Thoracic aorta (tissue), 2 donors: ENCODE measurements around the gene SSH2. TPM values are rescaled to one million over a fixed set of nuclear protein-coding genes. Genes with fewer than 3 reads are reported as not detected.
A peak's percentile ranks its signal among the peaks of the same experiment; 100 is the strongest.

Experiments
- ATAC-seq: fragments of 150-250 bp; one replicate; pipeline ENCODE4 v1.8.0; 2017; ENCODE audit warnings: low read depth; ENCODE audit not compliant: insufficient number of reproducible peaks, low FRiP score
- DNase-seq: peaks from one replicate; pipeline ENCODE4 v3.0.0-alpha.2; 2020; ENCODE audit warnings: low spot score
- H3K27ac ChIP-seq, 2 donors: fragments of 200-600 bp; sonication (generic); 1 replicate in 1 of 2; 2 replicates in 1 of 2; pipeline ENCODE4 v1.5.1; 2016; ENCODE audit warnings: mild to moderate bottlenecking in 2 of 2, moderate library complexity in 2 of 2
- H3K27me3 ChIP-seq: fragments of 200-600 bp; sonication (generic); replicated peaks from 2 replicates; pipeline ENCODE4 v1.6.0; 2016; ENCODE audit warnings: mild to moderate bottlenecking; ENCODE audit not compliant: insufficient read depth
- H3K36me3 ChIP-seq: fragments of 200-600 bp; sonication (generic); one replicate; pipeline ENCODE4 v1.5.1; 2016
- H3K4me1 ChIP-seq, 2 donors: fragments of 200-600 bp; sonication (generic); 1 replicate in 1 of 2; 2 replicates in 1 of 2; pipeline versions ENCODE4 v1.5.1 to v1.6.0; 2016; ENCODE audit warnings: low read depth in 2 of 2, mild to moderate bottlenecking in 1 of 2; ENCODE audit not compliant: control insufficient read depth in 1 of 2
- H3K4me3 ChIP-seq: fragments of 200-600 bp; sonication (generic); 2 replicates; pipeline ENCODE4 v1.5.1; 2016; ENCODE audit warnings: mild to moderate bottlenecking
- H3K9me3 ChIP-seq: fragments of 200-600 bp; sonication (generic); 2 replicates; pipeline ENCODE4 v1.5.1; 2016
- CTCF ChIP-seq: fragments of 200-600 bp; sonication (generic); IDR thresholded peaks from one replicate; pipeline ENCODE4 v1.5.1; 2019; ENCODE audit warnings: antibody characterized with exemption
- total RNA-seq, 2 donors: library from RNA; depleted of rRNA; stranded (reverse); fragments of >200 nt; gene quantifications; one replicate each; pipeline versions ENCODE4 v1.1.0 to v1.2.3, GENCODE V29; 2016

SSH2 gene
- total RNA-seq, 2 donors from 2014 or later, result 31.5 to 33.2 TPM

GRCh38 chr17:29800457-29800856, 129.6 kb downstream of the SSH2 start:
- no peak for ATAC-seq
- Histone ChIP-seq H3K4me1 (no peaks in the 10 kb centered on the region), H3K36me3 (no peaks in the 10 kb centered on the region), H3K9me3 (no peaks in the 10 kb centered on the region), H3K27ac (no peak overlapping the region), H3K27me3 (no peaks in the 10 kb centered on the region), H3K4me3 (no peak overlapping the region)
- no peak for DNase-seq
- no peak for TF ChIP-seq CTCF

GRCh38 chr17:29796652-29797051, 133.4 kb downstream of the SSH2 start:
- H3K9me3 ChIP-seq, result no peaks in the 10 kb centered on the region
- no peaks in the 10 kb centered on the region for H3K27me3 ChIP-seq
- H3K4me3 ChIP-seq, result no peak overlapping the region
- no peak overlapping the region for H3K27ac ChIP-seq
- H3K36me3 ChIP-seq, result no peaks in the 10 kb centered on the region
- no peak for ATAC-seq
- no peak for DNase-seq
- H3K4me1 ChIP-seq, result no peaks in the 10 kb centered on the region
- TF ChIP-seq CTCF, result no peak

- Histone ChIP-seq H3K4me3 (no peak overlapping the region), H3K27ac (no peak overlapping the region), H3K9me3 (no peaks in the 10 kb centered on the region), H3K4me1 (peaks cover 14 to 21% of the 10 kb centered on the region in 2 donors), H3K36me3 (no peaks in the 10 kb centered on the region), H3K27me3 (no peaks in the 10 kb centered on the region)
- ATAC-seq (no peak), DNase-seq (no peak)
- TF ChIP-seq CTCF, result no peak
These were observed 136.5 kb downstream of the SSH2 start for GRCh38 chr17:29793501-29793900.

- Histone ChIP-seq H3K27ac (no peak overlapping the region), H3K4me3 (no peak overlapping the region), H3K36me3 (no peaks in the 10 kb centered on the region), H3K4me1 (peaks cover 22 to 28% of the 10 kb centered on the region in 2 donors), H3K27me3 (no peaks in the 10 kb centered on the region), H3K9me3 (no peaks in the 10 kb centered on the region)
- no peak for TF ChIP-seq CTCF
- ATAC-seq, result no peak
- DNase-seq, result no peak
These were observed 138.5 kb downstream of the SSH2 start for GRCh38 chr17:29791336-29792080.

- DNase-seq (no peak), ATAC-seq (no peak)
- Histone ChIP-seq H3K4me3 (no peak overlapping the region), H3K4me1 (peaks cover 32% of the 10 kb centered on the region in 2 donors), H3K27me3 (no peaks in the 10 kb centered on the region), H3K36me3 (no peaks in the 10 kb centered on the region), H3K27ac (peak overlapping the region; percentile 61 to 84), H3K9me3 (no peaks in the 10 kb centered on the region)
- no peak for TF ChIP-seq CTCF
These were observed 140.5 kb downstream of the SSH2 start for GRCh38 chr17:29789196-29790170.
